MM.1S (cell line): Measurements from ENCODE around the gene FAM107B.

Source experiments
- EZH2 ChIP-seq: fragments of 300-600 bp; sonication (generic); optimal IDR thresholded peaks from 2 replicates; pipeline ENCODE3; 2017; ENCODE audit warnings: low read depth, mild to moderate bottlenecking, antibody characterized with exemption, low read length, mixed read lengths
- EZH2phosphoT487 ChIP-seq: fragments of 300-600 bp; sonication (generic); IDR thresholded peaks from 2 replicates; pipeline ENCODE4 v1.6.1; 2018; ENCODE audit warnings: antibody characterized with exemption, low read length
- TF ChIP-seq, protein P1 (sequence below): fragments of 300-600 bp; sonication (generic); IDR thresholded peaks from 2 replicates; pipeline ENCODE4 v1.5.1; 2016; ENCODE audit warnings: antibody characterized with exemption, low read length, mixed read lengths

DNA sequence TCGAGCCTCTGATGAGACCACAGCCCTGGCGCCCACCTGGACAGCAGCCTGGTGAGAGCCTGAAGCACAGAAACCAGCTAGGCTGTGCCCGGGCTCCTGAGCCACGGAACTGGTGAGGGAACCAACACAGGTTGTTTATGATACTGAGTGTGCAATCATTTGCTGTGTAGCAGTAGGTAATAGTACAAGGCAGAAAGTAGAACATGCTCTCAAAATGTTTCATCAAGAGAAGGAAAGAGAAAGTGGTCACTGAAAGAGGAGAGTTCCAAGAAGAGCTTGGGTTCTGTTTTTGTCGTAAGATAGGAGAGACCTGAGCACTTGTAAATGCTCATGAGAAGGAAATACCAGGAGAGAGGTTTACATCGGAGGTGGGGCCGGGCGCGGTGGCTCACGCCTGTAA lies 208.2 kb downstream of the FAM107B start:
- TF ChIP-seq, protein P1, sequence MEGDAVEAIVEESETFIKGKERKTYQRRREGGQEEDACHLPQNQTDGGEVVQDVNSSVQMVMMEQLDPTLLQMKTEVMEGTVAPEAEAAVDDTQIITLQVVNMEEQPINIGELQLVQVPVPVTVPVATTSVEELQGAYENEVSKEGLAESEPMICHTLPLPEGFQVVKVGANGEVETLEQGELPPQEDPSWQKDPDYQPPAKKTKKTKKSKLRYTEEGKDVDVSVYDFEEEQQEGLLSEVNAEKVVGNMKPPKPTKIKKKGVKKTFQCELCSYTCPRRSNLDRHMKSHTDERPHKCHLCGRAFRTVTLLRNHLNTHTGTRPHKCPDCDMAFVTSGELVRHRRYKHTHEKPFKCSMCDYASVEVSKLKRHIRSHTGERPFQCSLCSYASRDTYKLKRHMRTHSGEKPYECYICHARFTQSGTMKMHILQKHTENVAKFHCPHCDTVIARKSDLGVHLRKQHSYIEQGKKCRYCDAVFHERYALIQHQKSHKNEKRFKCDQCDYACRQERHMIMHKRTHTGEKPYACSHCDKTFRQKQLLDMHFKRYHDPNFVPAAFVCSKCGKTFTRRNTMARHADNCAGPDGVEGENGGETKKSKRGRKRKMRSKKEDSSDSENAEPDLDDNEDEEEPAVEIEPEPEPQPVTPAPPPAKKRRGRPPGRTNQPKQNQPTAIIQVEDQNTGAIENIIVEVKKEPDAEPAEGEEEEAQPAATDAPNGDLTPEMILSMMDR, result no peak
- TF ChIP-seq EZH2phosphoT487 (no peak), EZH2 (no peak)
